ENCODE data around the gene NHLRC2. TPM values are rescaled to one million over a fixed set of nuclear protein-coding genes. Genes with fewer than 3 reads are reported as not detected.

NHLRC2 gene
- polyA plus RNA-seq, 1 donor from 2014 or later: 13.0 TPM

- no peaks in the 10 kb centered on the region for H3K9me2 ChIP-seq (ENCODE audit: insufficient read depth, low read length)
- peaks cover 6% of the 10 kb centered on the region for H3K79me2 ChIP-seq (replicated peaks; ENCODE audit: insufficient read depth, low read length)
- H2AFZ ChIP-seq (ENCODE audit: low read depth, low read length): no peak overlapping the region
- H3K27ac ChIP-seq (ENCODE audit: low read length): no peak overlapping the region
- H4K20me1 ChIP-seq (ENCODE audit: insufficient read depth): no peaks in the 10 kb centered on the region
- H3K36me3 ChIP-seq (ENCODE audit: insufficient read depth, low read length): no peaks in the 10 kb centered on the region
- H3K4me3 ChIP-seq (ENCODE audit: low read length): no peak overlapping the region
- TF ChIP-seq CTCF (IDR thresholded peaks at IDR 0.05; ENCODE audit: poor library complexity, severe bottlenecking) (no peak), REST (IDR thresholded peaks at IDR 0.05; ENCODE audit: borderline replicate concordance) (no peak), TAF1 (IDR thresholded peaks at IDR 0.05; ENCODE audit: low read depth) (no peak), RAD21 (conservative IDR thresholded peaks at IDR 0.05) (no peak), SMC3 (conservative IDR thresholded peaks at IDR 0.05; ENCODE audit: poor library complexity) (no peak), EP300 (conservative IDR thresholded peaks at IDR 0.05; ENCODE audit: poor library complexity, severe bottlenecking) (no peak)
- H3K9ac ChIP-seq (ENCODE audit: low read length): no peak overlapping the region
- no peaks in the 10 kb centered on the region for H3F3A ChIP-seq (ENCODE audit: insufficient read depth, low read length, poor library complexity, severe bottlenecking)
- no peak overlapping the region for H3K4me2 ChIP-seq (ENCODE audit: low read length)
- H3K27me3 ChIP-seq (ENCODE audit: insufficient read depth, low read depth, low read length): no peaks in the 10 kb centered on the region
- H3K9me3 ChIP-seq (ENCODE audit: low read length): no peaks in the 10 kb centered on the region
Observed at GRCh38 chr10:113882240-113882639, 27.8 kb downstream of the NHLRC2 start.

- no peaks in the 10 kb centered on the region for H3K9me2 ChIP-seq (ENCODE audit: insufficient read depth, low read length)
- no peaks in the 10 kb centered on the region for H3K27me3 ChIP-seq (ENCODE audit: insufficient read depth, low read depth, low read length)
- H3K9ac ChIP-seq (ENCODE audit: low read length): no peak overlapping the region
- TF ChIP-seq EP300 (conservative IDR thresholded peaks at IDR 0.05; ENCODE audit: poor library complexity, severe bottlenecking) (no peak), SMC3 (conservative IDR thresholded peaks at IDR 0.05; ENCODE audit: poor library complexity) (no peak), RAD21 (conservative IDR thresholded peaks at IDR 0.05) (no peak), MXI1 (conservative IDR thresholded peaks at IDR 0.05; ENCODE audit: poor library complexity, severe bottlenecking) (no peak), CTCF (IDR thresholded peaks at IDR 0.05; ENCODE audit: poor library complexity, severe bottlenecking) (no peak), REST (IDR thresholded peaks at IDR 0.05; ENCODE audit: borderline replicate concordance) (no peak), TAF1 (IDR thresholded peaks at IDR 0.05; ENCODE audit: low read depth) (no peak), POLR2AphosphoS5 (IDR thresholded peaks at IDR 0.05) (no peak), EZH2 (IDR thresholded peaks at IDR 0.05; ENCODE audit: borderline replicate concordance, insufficient read depth, low read length, poor library complexity, severe bottlenecking) (no peak)
- H4K20me1 ChIP-seq (ENCODE audit: insufficient read depth): no peaks in the 10 kb centered on the region
- no peak overlapping the region for H3K4me3 ChIP-seq (ENCODE audit: low read length)
- no peaks in the 10 kb centered on the region for H3F3A ChIP-seq (ENCODE audit: insufficient read depth, low read length, poor library complexity, severe bottlenecking)
- no peaks in the 10 kb centered on the region for H3K79me2 ChIP-seq (replicated peaks; ENCODE audit: insufficient read depth, low read length)
- peaks cover 7% of the 10 kb centered on the region for H3K9me3 ChIP-seq (ENCODE audit: low read length)
- no peak overlapping the region for H3K4me2 ChIP-seq (ENCODE audit: low read length)
- H2AFZ ChIP-seq (ENCODE audit: low read depth, low read length): no peak overlapping the region
- no peak overlapping the region for H3K27ac ChIP-seq (ENCODE audit: low read length)
- H3K36me3 ChIP-seq (ENCODE audit: insufficient read depth, low read length): no peaks in the 10 kb centered on the region
Observed at GRCh38 chr10:113889911-113890310, 35.5 kb downstream of the NHLRC2 start.

Data from neural cell (in vitro differentiated cells).